Measurements from ENCODE around the gene KRT9.

DNA sequence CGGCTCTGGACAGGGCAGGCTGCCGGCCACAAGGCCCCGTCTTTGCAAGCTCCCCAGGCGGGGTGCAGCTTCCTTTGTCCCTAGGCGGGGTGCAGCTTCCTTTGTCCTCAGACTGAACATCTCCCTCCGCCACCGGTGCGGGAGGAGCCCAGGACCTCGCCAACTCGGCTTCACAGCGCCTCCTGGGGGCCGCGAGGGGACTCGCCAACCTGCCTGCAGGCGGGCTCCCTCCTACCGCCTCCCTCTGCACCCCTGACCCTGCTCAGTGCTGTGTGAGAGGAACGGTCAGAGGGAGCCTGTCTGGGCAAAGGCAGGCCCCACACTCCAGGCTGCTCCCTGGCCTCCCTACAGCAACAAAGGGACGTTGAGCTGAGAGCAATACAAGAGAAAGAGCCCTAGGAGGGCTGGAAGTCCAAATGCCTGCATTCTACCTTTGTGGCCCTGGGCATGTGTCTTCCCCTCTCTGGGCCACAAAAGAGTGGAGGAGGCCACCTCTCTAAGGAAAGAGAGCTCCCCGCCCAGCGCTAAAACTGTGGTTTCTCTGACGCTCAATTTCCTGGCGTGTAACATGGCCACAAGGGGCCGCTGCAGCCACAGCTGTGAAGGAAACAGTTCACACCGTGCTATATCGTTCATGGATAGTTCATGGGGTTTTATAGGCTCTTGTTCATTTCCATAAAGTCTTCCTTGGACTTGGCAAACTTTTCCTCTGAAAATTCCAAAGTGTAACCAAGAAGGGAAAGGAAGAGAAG lies 22.8 kb downstream of the KRT9 start:
- TF ChIP-seq CTCF (IDR thresholded peaks at IDR 0.05) (peak; percentile 77 to 86 (median 82)), POLR2A (IDR thresholded peaks at IDR 0.05) (no peak)

Measured in right lobe of liver (tissue), 4 donors.